Measurements from ENCODE around the gene DHRS7C.

DNA sequence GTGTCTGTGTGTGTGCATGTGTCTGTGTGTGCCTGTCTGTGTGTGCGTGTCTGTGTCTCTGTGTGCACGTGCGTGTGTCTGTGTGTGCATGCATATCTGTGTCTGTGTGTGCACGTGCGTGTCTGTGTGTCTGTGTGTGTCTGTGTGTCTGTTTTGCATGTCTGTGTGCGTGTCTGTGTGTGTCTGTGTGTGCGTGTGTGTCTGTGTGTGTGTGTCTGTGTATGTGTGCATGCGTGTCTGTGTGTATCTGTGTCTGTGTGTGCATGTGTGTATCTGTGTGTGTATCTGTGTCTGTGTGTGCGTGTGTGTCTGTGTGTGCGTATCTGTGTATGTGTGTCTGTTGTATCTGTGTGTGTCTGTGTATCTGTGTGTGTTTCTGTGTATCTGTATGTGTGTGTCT, 25.1 kb upstream of the DHRS7C start:
- TF ChIP-seq, protein P1, sequence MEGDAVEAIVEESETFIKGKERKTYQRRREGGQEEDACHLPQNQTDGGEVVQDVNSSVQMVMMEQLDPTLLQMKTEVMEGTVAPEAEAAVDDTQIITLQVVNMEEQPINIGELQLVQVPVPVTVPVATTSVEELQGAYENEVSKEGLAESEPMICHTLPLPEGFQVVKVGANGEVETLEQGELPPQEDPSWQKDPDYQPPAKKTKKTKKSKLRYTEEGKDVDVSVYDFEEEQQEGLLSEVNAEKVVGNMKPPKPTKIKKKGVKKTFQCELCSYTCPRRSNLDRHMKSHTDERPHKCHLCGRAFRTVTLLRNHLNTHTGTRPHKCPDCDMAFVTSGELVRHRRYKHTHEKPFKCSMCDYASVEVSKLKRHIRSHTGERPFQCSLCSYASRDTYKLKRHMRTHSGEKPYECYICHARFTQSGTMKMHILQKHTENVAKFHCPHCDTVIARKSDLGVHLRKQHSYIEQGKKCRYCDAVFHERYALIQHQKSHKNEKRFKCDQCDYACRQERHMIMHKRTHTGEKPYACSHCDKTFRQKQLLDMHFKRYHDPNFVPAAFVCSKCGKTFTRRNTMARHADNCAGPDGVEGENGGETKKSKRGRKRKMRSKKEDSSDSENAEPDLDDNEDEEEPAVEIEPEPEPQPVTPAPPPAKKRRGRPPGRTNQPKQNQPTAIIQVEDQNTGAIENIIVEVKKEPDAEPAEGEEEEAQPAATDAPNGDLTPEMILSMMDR (IDR thresholded peaks at IDR 0.05; ENCODE audit: poor library complexity, severe bottlenecking) = no peak
- TF ChIP-seq POLR2AphosphoS5 (IDR thresholded peaks at IDR 0.05) (no peak), EZH2 (IDR thresholded peaks at IDR 0.05; ENCODE audit: borderline replicate concordance, insufficient read depth, low read length, poor library complexity, severe bottlenecking) (no peak), RAD21 (conservative IDR thresholded peaks at IDR 0.05) (no peak), MXI1 (conservative IDR thresholded peaks at IDR 0.05; ENCODE audit: poor library complexity, severe bottlenecking) (no peak)
- TF ChIP-seq, protein P2, sequence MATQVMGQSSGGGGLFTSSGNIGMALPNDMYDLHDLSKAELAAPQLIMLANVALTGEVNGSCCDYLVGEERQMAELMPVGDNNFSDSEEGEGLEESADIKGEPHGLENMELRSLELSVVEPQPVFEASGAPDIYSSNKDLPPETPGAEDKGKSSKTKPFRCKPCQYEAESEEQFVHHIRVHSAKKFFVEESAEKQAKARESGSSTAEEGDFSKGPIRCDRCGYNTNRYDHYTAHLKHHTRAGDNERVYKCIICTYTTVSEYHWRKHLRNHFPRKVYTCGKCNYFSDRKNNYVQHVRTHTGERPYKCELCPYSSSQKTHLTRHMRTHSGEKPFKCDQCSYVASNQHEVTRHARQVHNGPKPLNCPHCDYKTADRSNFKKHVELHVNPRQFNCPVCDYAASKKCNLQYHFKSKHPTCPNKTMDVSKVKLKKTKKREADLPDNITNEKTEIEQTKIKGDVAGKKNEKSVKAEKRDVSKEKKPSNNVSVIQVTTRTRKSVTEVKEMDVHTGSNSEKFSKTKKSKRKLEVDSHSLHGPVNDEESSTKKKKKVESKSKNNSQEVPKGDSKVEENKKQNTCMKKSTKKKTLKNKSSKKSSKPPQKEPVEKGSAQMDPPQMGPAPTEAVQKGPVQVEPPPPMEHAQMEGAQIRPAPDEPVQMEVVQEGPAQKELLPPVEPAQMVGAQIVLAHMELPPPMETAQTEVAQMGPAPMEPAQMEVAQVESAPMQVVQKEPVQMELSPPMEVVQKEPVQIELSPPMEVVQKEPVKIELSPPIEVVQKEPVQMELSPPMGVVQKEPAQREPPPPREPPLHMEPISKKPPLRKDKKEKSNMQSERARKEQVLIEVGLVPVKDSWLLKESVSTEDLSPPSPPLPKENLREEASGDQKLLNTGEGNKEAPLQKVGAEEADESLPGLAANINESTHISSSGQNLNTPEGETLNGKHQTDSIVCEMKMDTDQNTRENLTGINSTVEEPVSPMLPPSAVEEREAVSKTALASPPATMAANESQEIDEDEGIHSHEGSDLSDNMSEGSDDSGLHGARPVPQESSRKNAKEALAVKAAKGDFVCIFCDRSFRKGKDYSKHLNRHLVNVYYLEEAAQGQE (IDR thresholded peaks at IDR 0.05; ENCODE audit: borderline replicate concordance) = no peak
